ENCODE measurements around the gene IL17REL. TPM values are rescaled to one million over a fixed set of nuclear protein-coding genes. Genes with fewer than 3 reads are reported as not detected.

IL17REL gene
- total RNA-seq, 1 experiment from 2014 or later: 0.24 TPM

- TF ChIP-seq ZNF532 (CRISPR knock-in tag; IDR thresholded peaks at IDR 0.05; ENCODE audit: borderline replicate concordance): no peak
- TF ChIP-seq CREB1 (CRISPR knock-in tag; IDR thresholded peaks at IDR 0.05): no peak
Measured at GRCh38 chr22:49958366-49958921, 54.1 kb downstream of the IL17REL start (continued).

GRCh38 chr22:49957826-49958365, 54.7 kb downstream of the IL17REL start:
- no peak for DNase-seq (ENCODE audit: low spot score)
- ChIA-PET POLR2A (interaction anchor here (0.8 kb wide), 1 partner anchor 11 kb away, joined by 4 read pairs; no protein-coding TSS in a partner anchor), CTCF (interaction anchor here (1.2 kb wide), 1 partner anchor 73 kb away, joined by 3 read pairs; no protein-coding TSS in a partner anchor)
- no peaks in the 10 kb centered on the region for H3K4me1 Mint-ChIP-seq
- no peaks in the 10 kb centered on the region; the same call in 1 of the 2 replicates for H3K27me3 Mint-ChIP-seq (ENCODE audit: low read depth)
- no peak overlapping the region; the same call in 1 of the 2 replicates for H3K4me3 Mint-ChIP-seq
- no peaks in the 10 kb centered on the region for H3K9me3 Mint-ChIP-seq
- TF ChIP-seq STAT6 (CRISPR knock-in tag; conservative IDR thresholded peaks at IDR 0.05; ENCODE audit: low read depth): no peak
- H3K36me3 Mint-ChIP-seq: no peaks in the 10 kb centered on the region
- no peak for ATAC-seq
- H3K27ac Mint-ChIP-seq: no peak overlapping the region

- DNase-seq (ENCODE audit: low spot score): no peak
- POLR2A ChIA-PET: interaction anchor here (0.8 kb wide), 1 partner anchor 11 kb away, joined by 4 read pairs; no protein-coding TSS in a partner anchor
- ATAC-seq: no peak
- Mint-ChIP-seq H3K36me3 (no peaks in the 10 kb centered on the region), H3K27ac (no peak overlapping the region; the same call in 1 of the 2 replicates), H3K4me3 (no peak overlapping the region), H3K27me3 (ENCODE audit: low read depth) (no peaks in the 10 kb centered on the region; the same call in 1 of the 2 replicates), H3K9me3 (no peaks in the 10 kb centered on the region), H3K4me1 (no peaks in the 10 kb centered on the region)
- TF ChIP-seq OVOL2 (CRISPR knock-in tag; IDR thresholded peaks at IDR 0.05; ENCODE audit: borderline replicate concordance) (no peak), ZNF219 (CRISPR knock-in tag; IDR thresholded peaks at IDR 0.05; ENCODE audit: borderline replicate concordance) (no peak), PRDM15 (CRISPR knock-in tag; IDR thresholded peaks at IDR 0.05) (no peak), SMAD3 (CRISPR knock-in tag; IDR thresholded peaks at IDR 0.05; ENCODE audit: borderline replicate concordance) (no peak), NR2C2 (CRISPR knock-in tag; IDR thresholded peaks at IDR 0.05) (no peak), ELF4 (CRISPR knock-in tag; IDR thresholded peaks at IDR 0.05; ENCODE audit: low read depth) (no peak), RORB (CRISPR knock-in tag; IDR thresholded peaks at IDR 0.05) (no peak), GTF2I (CRISPR knock-in tag; conservative IDR thresholded peaks at IDR 0.05) (no peak)
- CTCF ChIA-PET: interaction anchor here (1.2 kb wide), 1 partner anchor 73 kb away, joined by 3 read pairs; no protein-coding TSS in a partner anchor
Measured at GRCh38 chr22:49956914-49957825, 55.4 kb downstream of the IL17REL start.

All from WTC11 (cell line).